Right lobe of liver (tissue), 6 donors: ENCODE data around the gene GRIA1. TPM values are rescaled to one million over a fixed set of nuclear protein-coding genes. Genes with fewer than 3 reads are reported as not detected.

Experiments
- ATAC-seq, 4 donors: fragments of 200-7000 bp; cut with Tn5 transposase; one replicate each; pipeline ENCODE4 v1.9.1; 2020; ENCODE audit warnings: mild to moderate bottlenecking in 4 of 4, moderate library complexity in 4 of 4
- DNase-seq, 3 donors: peaks; one replicate each; pipeline ENCODE4 v3.0.0-alpha.2; 2020
- H3K27ac ChIP-seq, 3 donors: fragments of 200-600 bp; one replicate each; pipeline ENCODE4 v1.8.0; 2022
- H3K27me3 ChIP-seq, 2 donors: fragments of 200-600 bp; one replicate each; pipeline ENCODE4 v1.8.0; 2022
- H3K36me3 ChIP-seq, 4 donors: fragments of 200-600 bp; sonication (generic) in 1 of 4; one replicate each; pipeline versions ENCODE4 v1.5.1 to v1.8.0; 2017 to 2022; ENCODE audit warnings: control low read depth in 1 of 4
- H3K4me1 ChIP-seq, 4 donors: fragments of 200-600 bp; sonication (generic) in 1 of 4; one replicate each; pipeline versions ENCODE4 v1.5.1 to v1.8.0; 2017 to 2022; ENCODE audit warnings: control low read depth in 1 of 4
- H3K4me3 ChIP-seq, 3 donors: fragments of 200-600 bp; one replicate each; pipeline ENCODE4 v1.8.0; 2022
- H3K9me3 ChIP-seq, 4 donors: fragments of 200-600 bp; sonication (generic) in 1 of 4; one replicate each; pipeline versions ENCODE4 v1.5.1 to v1.8.0; 2017 to 2022; ENCODE audit warnings: control low read depth in 1 of 4
- CTCF ChIP-seq, 4 donors: fragments of 200-600 bp in 3 of 4; fragments of 450-650 bp in 1 of 4; IDR thresholded peaks; one replicate each; pipeline versions ENCODE4 v1.5.1 to v1.8.0; 2016 to 2022; ENCODE audit warnings: antibody characterized with exemption in 4 of 4, mild to moderate bottlenecking in 2 of 4
- POLR2A ChIP-seq: fragments of 450-650 bp; IDR thresholded peaks from one replicate; pipeline ENCODE4 v1.6.1; 2017; ENCODE audit warnings: antibody characterized with exemption, mild to moderate bottlenecking
- WGBS: methylation state at CpG from one replicate; pipeline ENCODE4 v1.1.6; 2018; ENCODE audit warnings: low coverage, low lambda C conversion rate; ENCODE audit not compliant: insufficient coverage; ENCODE audit errors: missing lambda C conversion rate; 5-methylcytosine and 5-hydroxymethylcytosine counted together
- intact Hi-C, 2 donors: fragments of 100-400 bp; cut with DNase I; formaldehyde crosslinking; loops; one replicate each; pipeline versions ENCODE4 v1.11.2 to v1.14.1; 2022
- total RNA-seq, 6 experiments: library from RNA; depleted of rRNA in 2 of 6; stranded (reverse); fragments of >200 nt in 2 of 6; fragmentation: NEBNext Ultra II Directional in 3 of 6; extraction: Animal tissue kit (Norgen Biotek cat#: 25700) in 3 of 6; gene quantifications; one replicate each; pipeline versions ENCODE4 v1.1.0 to v1.2.4, GENCODE V29; 2016 to 2023
- donor health status: DM: no; HTN: yes; CAD: no.
- donor health status: DM: no; HTN: no; CAD: no.
- donor health status: DM: no; HTN: no; CAD: no.
- donor health status: DM: no; HTN: yes; CAD: no.
- donor health status: DM: no; HTN: yes; CAD: no.

The GRIA1 gene
- total RNA-seq, 6 experiments from 2014 or later: not detected

GRCh38 chr5:153461341-153461740 is 29.1 kb upstream of the GRIA1 start:
- Histone ChIP-seq H3K36me3 (no peaks in the 10 kb centered on the region), H3K4me3 (no peak overlapping the region), H3K27ac (no peak overlapping the region), H3K9me3 (no peaks in the 10 kb centered on the region), H3K4me1 (no peaks in the 10 kb centered on the region), H3K27me3 (no peaks in the 10 kb centered on the region)
- intact Hi-C loops: no loop called here
- 100% methylated on average over 1 of the region's 2 CpGs for WGBS
- no peak for DNase-seq
- TF ChIP-seq CTCF (IDR thresholded peaks at IDR 0.05) (no peak), POLR2A (no peak)
- ATAC-seq: no peak

- H3K36me3 ChIP-seq: no peaks in the 10 kb centered on the region
- no peak overlapping the region for H3K4me3 ChIP-seq
- no peak overlapping the region for H3K27ac ChIP-seq
- ATAC-seq: peak in 2 of 4 donors; percentile 35 to 45
- DNase-seq: no peak
- TF ChIP-seq POLR2A (no peak), CTCF (IDR thresholded peaks at IDR 0.05) (no peak)
- no peaks in the 10 kb centered on the region for H3K9me3 ChIP-seq
- H3K27me3 ChIP-seq: no peaks in the 10 kb centered on the region
- 49% methylated on average over 2 of the region's 2 CpGs for WGBS
- intact Hi-C loops: no loop called here
- no peaks in the 10 kb centered on the region for H3K4me1 ChIP-seq
These were observed 26.7 kb upstream of the GRIA1 start for GRCh38 chr5:153463806-153464205.

GRCh38 chr5:153467546-153467945 is 22.9 kb upstream of the GRIA1 start:
- no peak overlapping the region for H3K27ac ChIP-seq
- no peak for TF ChIP-seq CTCF (IDR thresholded peaks at IDR 0.05)
- TF ChIP-seq POLR2A: no peak
- DNase-seq (no peak), ATAC-seq (no peak)
- no peaks in the 10 kb centered on the region for H3K27me3 ChIP-seq
- no peaks in the 10 kb centered on the region for H3K9me3 ChIP-seq
- no peaks in the 10 kb centered on the region for H3K4me1 ChIP-seq
- intact Hi-C loops: no loop called here
- no peak overlapping the region for H3K4me3 ChIP-seq
- no peaks in the 10 kb centered on the region for H3K36me3 ChIP-seq

GRCh38 chr5:153469423-153469822 is 21.0 kb upstream of the GRIA1 start:
- H3K36me3 ChIP-seq: no peaks in the 10 kb centered on the region
- no peak overlapping the region for H3K4me3 ChIP-seq
- 70% methylated on average over 3 of the region's 3 CpGs for WGBS
- ATAC-seq (no peak), DNase-seq (no peak)
- H3K4me1 ChIP-seq: no peaks in the 10 kb centered on the region
- intact Hi-C loops: no loop called here
- no peak overlapping the region for H3K27ac ChIP-seq
- peaks cover 0 to 2% (median 0%) of the 10 kb centered on the region in 4 donors for H3K9me3 ChIP-seq
- no peak for TF ChIP-seq POLR2A
- TF ChIP-seq CTCF (IDR thresholded peaks at IDR 0.05): no peak
- H3K27me3 ChIP-seq: no peaks in the 10 kb centered on the region

- no peaks in the 10 kb centered on the region for H3K27me3 ChIP-seq
These were observed 19.7 kb upstream of the GRIA1 start for GRCh38 chr5:153470736-153471135.

More at GRCh38 chr5:153470736-153471135, 19.7 kb upstream of the GRIA1 start:
- DNase-seq: no peak
- H3K9me3 ChIP-seq: peaks cover 0 to 2% (median 0%) of the 10 kb centered on the region in 4 donors
- H3K4me1 ChIP-seq: no peaks in the 10 kb centered on the region
- intact Hi-C loops: no loop called here
- H3K27ac ChIP-seq: no peak overlapping the region
- 25% methylated on average over 4 of the region's 4 CpGs for WGBS
- no peak for ATAC-seq
- H3K4me3 ChIP-seq: no peak overlapping the region
- H3K36me3 ChIP-seq: no peaks in the 10 kb centered on the region
- no peak for TF ChIP-seq CTCF (IDR thresholded peaks at IDR 0.05)
- no peak for TF ChIP-seq POLR2A
